ENCODE results near the gene ZNF322. TPM values are rescaled to one million over a fixed set of nuclear protein-coding genes. Genes with fewer than 3 reads are reported as not detected.
A peak's percentile ranks its signal among the peaks of the same experiment; 100 is the strongest.

ZNF322 gene
- total RNA-seq, 1 experiment from 2014 or later, result 23.2 TPM

DNA sequence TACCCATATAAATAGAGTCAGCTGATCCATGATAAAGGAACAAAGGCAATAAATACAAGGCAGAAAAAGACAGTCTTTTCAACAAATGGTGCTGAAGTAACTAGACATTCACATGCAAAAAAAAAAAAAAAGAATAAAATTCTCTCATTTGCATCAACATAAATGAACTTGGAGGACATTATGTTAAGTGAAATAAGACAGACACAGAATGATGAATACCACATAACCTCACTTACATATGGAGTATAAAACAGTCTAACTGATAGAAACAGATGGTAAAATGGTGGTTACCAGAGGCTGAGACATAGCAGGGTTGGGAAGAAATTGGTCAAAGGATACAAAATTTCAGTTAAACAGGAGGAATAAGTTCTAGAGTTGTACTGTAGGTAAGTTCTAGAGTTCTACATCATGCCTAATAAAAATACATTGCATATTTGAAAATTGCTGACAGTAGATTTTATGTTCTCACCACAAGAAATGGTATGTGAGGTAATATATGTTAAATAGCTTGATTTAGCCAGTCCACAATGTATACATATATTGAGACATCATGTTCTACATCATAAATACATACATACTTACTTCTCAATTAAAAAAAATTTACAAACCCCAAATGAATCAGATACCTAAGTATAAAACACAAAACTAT is 8.3 kb downstream of the ZNF322 start:
- no peak overlapping the region for H3K4me3 ChIP-seq
- no peak for DNase-seq (ENCODE audit: low read depth in 1 of 2, low spot score in 2 of 2)
- H3K4me1 ChIP-seq (replicated peaks), result no peaks in the 10 kb centered on the region
- no peaks in the 10 kb centered on the region for H3K9me3 ChIP-seq (replicated peaks)
- no peak overlapping the region for H3K27ac ChIP-seq
- H3K27me3 ChIP-seq (replicated peaks), result no peaks in the 10 kb centered on the region
- H3K36me3 ChIP-seq, result peaks cover 53% of the 10 kb centered on the region

DNA sequence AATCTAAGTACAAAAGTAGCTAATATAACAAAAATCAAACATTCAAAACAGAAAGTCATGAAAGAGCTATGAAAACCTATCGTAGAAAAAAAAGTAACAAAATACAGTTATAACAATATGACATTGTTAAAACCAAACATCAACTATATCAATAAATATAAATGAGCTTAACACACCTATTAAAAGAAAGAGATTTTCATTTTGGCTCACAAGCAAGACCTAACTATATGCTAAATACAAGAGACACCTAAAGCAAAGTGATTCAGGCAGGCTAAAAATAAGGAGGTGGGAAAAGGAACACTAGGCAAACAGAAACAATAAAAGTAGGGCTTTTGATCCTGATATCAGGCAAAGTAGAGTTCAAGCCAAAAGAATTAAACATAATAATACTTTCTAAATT is 13.5 kb downstream of the ZNF322 start:
- Histone ChIP-seq H3K4me3 (no peak overlapping the region), H3K27me3 (replicated peaks) (no peaks in the 10 kb centered on the region), H3K36me3 (peaks cover 47% of the 10 kb centered on the region), H3K4me1 (replicated peaks) (no peaks in the 10 kb centered on the region), H3K27ac (no peak overlapping the region), H3K9me3 (replicated peaks) (peaks cover 18% of the 10 kb centered on the region)
- DNase-seq (ENCODE audit: low read depth in 1 of 2, low spot score in 2 of 2), result no peak

GRCh38 chr6:26640806-26641205 is 18.7 kb downstream of the ZNF322 start:
- no peak overlapping the region for H3K27ac ChIP-seq
- no peak overlapping the region for H3K4me3 ChIP-seq
- no peaks in the 10 kb centered on the region for H3K4me1 ChIP-seq (replicated peaks)
- H3K27me3 ChIP-seq (replicated peaks), result no peaks in the 10 kb centered on the region
- DNase-seq (ENCODE audit: low read depth in 1 of 2, low spot score in 2 of 2), result no peak
- H3K9me3 ChIP-seq (replicated peaks), result peaks cover 33% of the 10 kb centered on the region
- peaks cover 67% of the 10 kb centered on the region for H3K36me3 ChIP-seq

DNA sequence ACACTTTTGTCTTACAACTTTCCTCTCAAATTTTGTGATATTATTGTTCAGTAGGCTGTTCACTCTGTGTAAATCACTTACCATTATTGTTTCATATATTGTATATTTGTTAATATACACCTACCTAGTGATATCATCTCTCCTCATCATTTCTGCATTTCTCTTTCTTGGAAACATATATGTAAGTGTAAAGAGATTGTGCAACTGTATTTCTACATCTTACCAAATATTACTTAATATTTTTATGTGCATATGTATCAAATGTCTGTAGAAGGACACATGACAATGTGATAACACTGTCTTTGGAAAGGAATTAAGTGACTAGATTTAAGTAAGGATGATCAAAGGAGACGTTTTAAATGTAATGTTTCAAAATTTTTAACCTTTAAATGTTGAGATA is 30.2 kb downstream of the ZNF322 start:
- Histone ChIP-seq H3K4me1 (replicated peaks) (no peaks in the 10 kb centered on the region), H3K4me3 (no peak overlapping the region), H3K36me3 (peaks cover 11% of the 10 kb centered on the region; the same call in 1 of the 2 replicates), H3K27me3 (replicated peaks) (no peaks in the 10 kb centered on the region), H3K27ac (no peak overlapping the region), H3K9me3 (replicated peaks) (no peaks in the 10 kb centered on the region; the same call in 1 of the 2 replicates)
- DNase-seq (ENCODE audit: low read depth in 1 of 2, low spot score in 2 of 2), result no peak

GRCh38 chr6:26627843-26628242 is 31.7 kb downstream of the ZNF322 start:
- H3K27me3 ChIP-seq (replicated peaks), result no peaks in the 10 kb centered on the region

GRCh38 chr6:26624557-26624956 is 35.0 kb downstream of the ZNF322 start:
- no peaks in the 10 kb centered on the region for H3K36me3 ChIP-seq
- H3K27me3 ChIP-seq (replicated peaks), result no peaks in the 10 kb centered on the region
- DNase-seq (ENCODE audit: low read depth in 1 of 2, low spot score in 2 of 2), result no peak
- no peak overlapping the region for H3K4me3 ChIP-seq
- H3K9me3 ChIP-seq (replicated peaks), result no peaks in the 10 kb centered on the region; the same call in 1 of the 2 replicates
- no peak overlapping the region for H3K27ac ChIP-seq
- no peaks in the 10 kb centered on the region for H3K4me1 ChIP-seq (replicated peaks)

More at GRCh38 chr6:26627843-26628242, 31.7 kb downstream of the ZNF322 start:
- Histone ChIP-seq H3K4me3 (no peak overlapping the region), H3K4me1 (replicated peaks) (no peaks in the 10 kb centered on the region), H3K27ac (no peak overlapping the region), H3K9me3 (replicated peaks) (no peaks in the 10 kb centered on the region; the same call in 1 of the 2 replicates), H3K36me3 (no peaks in the 10 kb centered on the region)
- DNase-seq (ENCODE audit: low read depth in 1 of 2, low spot score in 2 of 2), result no peak

- Histone ChIP-seq H3K4me3 (no peak overlapping the region), H3K27me3 (replicated peaks) (no peaks in the 10 kb centered on the region), H3K27ac (no peak overlapping the region), H3K36me3 (no peaks in the 10 kb centered on the region), H3K9me3 (replicated peaks) (no peaks in the 10 kb centered on the region; the same call in 1 of the 2 replicates), H3K4me1 (replicated peaks) (no peaks in the 10 kb centered on the region)
- DNase-seq (ENCODE audit: low read depth in 1 of 2, low spot score in 2 of 2), result no peak
These were observed 36.1 kb downstream of the ZNF322 start for GRCh38 chr6:26623339-26623859.

DNA sequence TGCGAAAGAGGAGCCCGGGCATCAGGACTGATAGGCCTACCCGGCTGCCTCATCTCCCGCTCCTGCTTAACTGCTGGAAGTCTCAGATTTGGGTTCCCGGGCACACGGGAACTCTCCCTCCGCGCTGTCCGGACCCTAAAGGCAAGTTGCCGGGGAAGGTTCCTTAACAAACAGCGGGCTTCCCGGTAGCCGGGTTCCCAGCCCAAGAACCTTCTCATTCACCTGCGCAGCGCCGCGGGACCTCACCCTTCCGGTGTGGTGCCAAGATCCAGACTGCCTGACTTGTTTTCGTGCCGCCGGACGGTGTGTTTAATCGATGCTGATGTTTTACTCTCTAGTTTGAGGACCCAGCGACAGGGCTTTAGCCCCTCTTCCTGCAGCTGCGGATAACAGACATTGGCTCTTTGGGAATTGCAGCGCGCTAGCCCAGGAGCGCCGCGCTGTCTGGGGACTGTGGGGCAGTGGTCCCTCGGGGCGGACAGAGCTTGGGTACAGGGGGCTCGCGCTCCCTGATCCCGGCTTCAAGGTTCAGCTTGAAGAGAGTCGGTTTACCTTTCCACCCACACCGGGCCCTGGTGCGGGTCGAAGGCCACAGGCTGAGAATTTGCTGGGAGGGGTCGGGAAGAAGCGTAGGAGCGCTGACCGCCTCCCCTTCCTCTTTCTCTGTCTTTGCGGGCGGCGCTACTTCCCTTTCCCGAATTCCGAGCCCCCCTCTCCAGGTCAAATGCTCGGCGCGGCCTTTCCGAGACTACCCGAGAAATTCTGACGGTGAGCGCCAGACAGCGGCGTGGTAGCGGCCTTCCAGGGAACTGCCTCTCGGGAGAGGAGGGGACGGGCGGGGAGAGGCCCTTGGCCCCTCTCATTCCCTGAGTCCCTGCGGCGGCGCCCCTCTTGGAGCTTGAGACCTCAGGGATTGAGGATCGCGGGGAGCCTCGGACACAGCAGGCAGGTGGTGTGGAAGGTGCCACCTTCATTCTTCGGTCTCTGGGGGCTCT is 45.6 kb downstream of the ZNF322 start:
- DNase-seq (ENCODE audit: low read depth in 1 of 2, low spot score in 2 of 2), result no peak
- Histone ChIP-seq H3K4me1 (replicated peaks) (no peaks in the 10 kb centered on the region), H3K27ac (no peak overlapping the region), H3K9me3 (replicated peaks) (no peaks in the 10 kb centered on the region), H3K27me3 (replicated peaks) (no peaks in the 10 kb centered on the region), H3K36me3 (no peaks in the 10 kb centered on the region), H3K4me3 (no peak overlapping the region)

DNA sequence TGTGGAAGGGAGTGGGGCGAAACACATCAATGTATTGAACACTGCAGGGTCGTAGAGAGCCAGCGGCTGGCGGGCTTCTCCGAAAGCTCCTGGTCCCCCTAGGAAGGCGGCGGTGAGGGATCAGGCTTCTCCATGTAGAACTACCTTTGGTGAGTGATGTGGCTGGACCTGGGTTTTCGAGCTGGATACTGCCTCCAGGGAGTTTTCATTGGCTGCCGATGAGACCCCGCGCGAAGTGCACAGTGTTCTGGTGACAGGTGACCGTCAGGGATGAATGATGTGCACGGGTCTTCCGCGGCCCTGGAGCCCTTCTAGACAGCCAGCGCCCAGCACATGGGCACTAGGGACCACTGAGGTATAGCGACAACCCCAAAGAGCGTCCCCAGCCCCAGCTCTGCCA is 46.3 kb downstream of the ZNF322 start:
- no peak for DNase-seq (ENCODE audit: low read depth in 1 of 2, low spot score in 2 of 2)
- no peaks in the 10 kb centered on the region for H3K36me3 ChIP-seq
- no peaks in the 10 kb centered on the region for H3K9me3 ChIP-seq (replicated peaks)
- no peaks in the 10 kb centered on the region for H3K27me3 ChIP-seq (replicated peaks)
- no peaks in the 10 kb centered on the region for H3K4me1 ChIP-seq (replicated peaks)
- no peak overlapping the region for H3K4me3 ChIP-seq
- no peak overlapping the region for H3K27ac ChIP-seq

DNA sequence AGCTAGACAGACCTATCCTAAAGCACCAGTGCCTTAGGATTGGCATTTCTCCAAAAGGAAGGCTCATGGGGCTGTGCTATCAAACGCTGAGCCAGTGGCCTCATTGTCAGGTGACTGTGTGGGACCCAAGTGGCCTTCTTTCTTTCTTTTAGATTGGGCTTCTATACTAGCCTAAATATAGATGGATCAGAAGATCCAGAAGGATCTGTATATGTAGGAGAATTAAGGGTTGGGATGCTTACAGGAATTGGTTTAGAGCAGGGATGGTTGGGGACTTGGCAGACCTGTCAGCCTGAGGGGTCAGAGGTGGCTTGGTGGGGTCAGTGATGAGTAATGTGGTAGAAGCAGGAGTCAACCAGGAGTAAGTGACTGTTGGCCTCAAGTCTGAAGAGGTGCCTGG is 47.9 kb downstream of the ZNF322 start:
- H3K4me1 ChIP-seq (replicated peaks), result no peaks in the 10 kb centered on the region

GRCh38 chr6:26609463-26609862 is 50.1 kb downstream of the ZNF322 start:
- Histone ChIP-seq H3K27me3 (replicated peaks) (no peaks in the 10 kb centered on the region), H3K4me3 (no peak overlapping the region), H3K9me3 (replicated peaks) (no peaks in the 10 kb centered on the region), H3K27ac (no peak overlapping the region), H3K4me1 (replicated peaks) (no peaks in the 10 kb centered on the region), H3K36me3 (no peaks in the 10 kb centered on the region)
- no peak for DNase-seq (ENCODE audit: low read depth in 1 of 2, low spot score in 2 of 2)

More for the DNA sequence above, 47.9 kb downstream of the ZNF322 start:
- Histone ChIP-seq H3K27ac (no peak overlapping the region), H3K9me3 (replicated peaks) (no peaks in the 10 kb centered on the region), H3K27me3 (replicated peaks) (no peaks in the 10 kb centered on the region), H3K4me3 (no peak overlapping the region), H3K36me3 (no peaks in the 10 kb centered on the region)
- DNase-seq (ENCODE audit: low read depth in 1 of 2, low spot score in 2 of 2), result no peak

GRCh38 chr6:26607434-26608230 is 51.9 kb downstream of the ZNF322 start:
- no peaks in the 10 kb centered on the region for H3K4me1 ChIP-seq (replicated peaks)
- no peak overlapping the region for H3K4me3 ChIP-seq
- H3K27me3 ChIP-seq (replicated peaks), result no peaks in the 10 kb centered on the region

GRCh38 chr6:26604797-26605196 is 54.7 kb downstream of the ZNF322 start:
- no peaks in the 10 kb centered on the region for H3K9me3 ChIP-seq (replicated peaks)
- no peak overlapping the region for H3K27ac ChIP-seq
- no peaks in the 10 kb centered on the region for H3K27me3 ChIP-seq (replicated peaks)
- no peak for DNase-seq (ENCODE audit: low read depth in 1 of 2, low spot score in 2 of 2)
- H3K36me3 ChIP-seq, result peaks cover 6% of the 10 kb centered on the region
- H3K4me1 ChIP-seq (replicated peaks), result no peaks in the 10 kb centered on the region
- H3K4me3 ChIP-seq, result no peak overlapping the region

More at GRCh38 chr6:26607434-26608230, 51.9 kb downstream of the ZNF322 start:
- Histone ChIP-seq H3K27ac (no peak overlapping the region), H3K9me3 (replicated peaks) (no peaks in the 10 kb centered on the region), H3K36me3 (no peaks in the 10 kb centered on the region)
- peak; percentile 46 to 47 for DNase-seq (ENCODE audit: low read depth in 1 of 2, low spot score in 2 of 2)
